Nucleus accumbens (tissue), 56 donors: ENCODE measurements around the gene DCP2.

Experiments used
- DNase-seq, 56 donors: peaks; one replicate each; lab custom pipeline; 2025; lab: John Stamatoyannopoulos, UW

The DCP2 gene

DNA sequence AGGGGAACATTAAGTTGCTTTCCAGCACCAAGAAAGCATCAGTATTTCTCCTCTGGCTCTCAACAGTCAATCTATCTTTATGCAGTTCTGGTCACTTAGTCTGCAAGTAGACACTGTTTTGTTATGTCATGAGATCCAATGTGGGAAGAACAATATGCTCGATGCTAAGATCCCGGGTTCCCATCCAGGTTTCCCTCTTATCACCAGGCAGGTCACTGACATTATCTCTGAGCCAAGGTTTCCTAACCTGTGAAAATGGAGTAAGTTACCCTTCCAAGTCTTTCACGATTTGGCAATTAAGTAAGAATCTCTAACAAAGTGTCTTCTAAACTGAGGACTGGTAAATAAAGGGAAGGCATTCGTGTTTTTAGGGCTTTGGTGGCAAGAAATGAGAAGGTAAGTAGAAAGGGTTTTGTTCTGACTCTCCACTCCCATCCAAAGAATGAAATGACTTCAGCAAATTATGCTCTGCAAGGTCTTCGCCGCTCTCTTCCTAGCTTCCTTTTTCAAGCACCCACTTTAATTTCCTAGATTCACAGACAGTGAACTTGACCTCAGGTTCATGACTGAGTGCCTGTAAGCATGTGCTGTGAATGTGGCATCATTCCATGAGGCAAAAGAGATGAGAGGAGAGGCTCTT lies 86.4 kb downstream of the DCP2 start:
- no peak for DNase-seq

DNA sequence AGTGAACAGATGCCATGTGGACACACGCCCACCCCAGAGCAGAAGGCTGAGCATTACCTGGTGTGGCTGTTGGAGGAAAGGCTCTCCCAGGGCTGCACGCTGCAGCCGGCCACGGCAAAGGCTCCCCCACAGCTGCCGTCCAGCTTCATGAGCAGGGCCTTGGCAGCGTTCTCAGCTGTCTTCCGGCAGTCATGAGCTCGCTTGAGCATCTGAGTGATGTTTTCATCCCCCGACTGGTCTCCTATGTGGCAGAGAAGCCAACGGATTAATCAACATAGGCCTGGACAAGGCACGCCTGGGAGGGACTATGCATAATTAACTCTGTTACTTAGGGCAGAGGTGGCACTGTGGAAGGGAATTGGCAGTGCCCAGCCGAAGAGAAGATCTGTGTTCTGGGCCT lies 87.3 kb downstream of the DCP2 start:
- DNase-seq: peak in 1 of 56 donors; percentile 20

DNA sequence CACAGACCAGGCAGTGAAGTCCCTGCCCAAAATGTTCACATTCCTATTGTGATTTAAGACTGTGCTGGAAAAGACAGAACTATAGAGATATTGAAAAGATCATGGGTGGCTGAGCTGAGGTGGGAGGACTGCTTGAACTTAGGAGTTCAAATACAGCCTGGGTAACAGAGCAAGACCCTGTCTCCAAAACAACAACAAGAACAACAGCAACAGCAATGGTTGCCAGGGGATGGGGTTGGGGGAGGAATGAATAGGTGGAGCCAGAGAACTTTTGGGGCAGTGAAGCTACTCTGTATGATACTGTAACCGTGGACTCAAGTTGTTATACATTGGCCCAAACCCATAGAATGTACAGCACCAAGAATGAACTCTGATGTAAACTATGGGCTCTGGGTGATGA lies 88.2 kb downstream of the DCP2 start:
- no peak for DNase-seq

- DNase-seq: no peak
These were observed 89.0 kb downstream of the DCP2 start for GRCh38 chr5:113065626-113066025.

DNA sequence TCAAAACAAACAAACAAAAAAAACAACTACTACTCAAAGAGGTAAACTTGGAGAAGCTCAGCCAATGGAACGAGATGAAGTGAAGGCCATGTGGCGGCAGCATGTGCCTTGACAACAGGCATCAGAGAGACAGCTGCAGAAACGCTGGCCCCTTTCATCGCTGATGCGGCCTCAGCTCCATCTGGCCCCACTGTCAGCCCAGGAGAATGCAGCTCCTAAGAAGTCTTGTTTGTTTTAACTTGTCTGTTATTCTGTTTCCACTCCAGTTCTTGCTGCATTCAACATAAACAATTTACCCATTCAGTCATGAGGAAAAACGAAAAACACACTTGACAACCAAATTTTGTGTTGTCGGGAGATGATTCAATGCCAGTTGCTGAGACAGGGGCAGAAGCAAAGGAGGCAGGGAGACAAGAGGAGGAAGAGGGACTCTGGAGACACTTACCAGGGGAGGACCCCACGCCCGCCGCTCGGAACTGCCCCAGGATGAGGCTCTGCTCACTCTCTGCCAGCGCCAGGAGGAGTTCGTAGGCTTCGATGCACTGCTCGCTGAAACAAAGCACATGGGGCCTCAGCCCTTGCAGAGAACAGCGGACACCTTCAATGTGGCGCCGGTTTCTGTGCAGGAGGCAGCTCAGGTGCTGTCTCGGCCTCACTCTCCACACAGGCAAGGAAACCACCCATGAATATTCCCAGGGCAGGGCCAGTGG lies 91.2 kb downstream of the DCP2 start:
- peak in 6 of 56 donors; percentile 11 to 42 (median 17) for DNase-seq

DNA sequence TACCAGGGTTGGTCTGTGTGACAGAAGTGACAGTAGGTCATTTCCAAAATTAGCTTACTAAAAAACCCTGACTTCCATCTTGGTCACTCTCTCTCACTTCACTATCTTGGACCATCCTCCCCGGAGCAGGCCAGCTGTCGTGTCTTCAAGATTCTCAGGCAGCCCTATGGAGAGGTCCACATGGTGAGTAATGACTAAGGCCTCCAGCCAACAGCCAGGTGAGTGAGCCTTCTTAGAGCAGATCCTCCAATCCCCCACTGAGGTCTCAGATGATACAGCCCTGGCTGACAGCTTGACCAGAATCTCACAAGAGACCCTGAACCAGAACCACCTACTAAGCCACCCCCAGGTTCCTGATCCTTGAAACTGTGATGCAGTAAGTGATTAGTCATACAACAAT lies 92.0 kb downstream of the DCP2 start:
- DNase-seq: no peak
